HG03095 (cell line): Measurements from ENCODE around the gene ZNF384.

Source experiments
- ATAC-seq: cut with Tn5 transposase; IDR thresholded peaks from one replicate; pipeline ENCODE4 v1.9.1; 2021; ENCODE audit warnings: moderate library complexity; ENCODE audit not compliant: unreplicated experiment

The ZNF384 gene

GRCh38 chr12:6653987-6654386 is 35.2 kb downstream of the ZNF384 start:
- no peak for ATAC-seq

- ATAC-seq, result no peak
Observed at GRCh38 chr12:6653342-6653741, 35.8 kb downstream of the ZNF384 start.

- ATAC-seq, result no peak
Observed at GRCh38 chr12:6652391-6652790, 36.8 kb downstream of the ZNF384 start.

GRCh38 chr12:6650832-6651231 is 38.3 kb downstream of the ZNF384 start:
- no peak for ATAC-seq

GRCh38 chr12:6647083-6647604 is 42.0 kb downstream of the ZNF384 start, which contains the start of gene ACRBP:
TSS of gene ACRBP (minus strand) at chr12:6647432. CDS start at chr12:6647366, 66 bp downstream.
- no peak for ATAC-seq

- ATAC-seq, result no peak
Observed at GRCh38 chr12:6646276-6647082, 42.7 kb downstream of the ZNF384 start.

GRCh38 chr12:6644903-6645302 is 44.3 kb downstream of the ZNF384 start:
- ATAC-seq, result no peak

GRCh38 chr12:6644257-6644596 is 44.9 kb downstream of the ZNF384 start:
- no peak for ATAC-seq

- ATAC-seq, result no peak
Observed at GRCh38 chr12:6643569-6644256, 45.5 kb downstream of the ZNF384 start.

- ATAC-seq, result no peak
Observed at GRCh38 chr12:6641131-6641530, 48.0 kb downstream of the ZNF384 start.

GRCh38 chr12:6640497-6640896 is 48.7 kb downstream of the ZNF384 start:
- no peak for ATAC-seq

GRCh38 chr12:6639151-6639801 is 49.9 kb downstream of the ZNF384 start:
- ATAC-seq, result no peak

GRCh38 chr12:6638305-6638704 is 50.9 kb downstream of the ZNF384 start:
- no peak for ATAC-seq

GRCh38 chr12:6635856-6636531 is 53.2 kb downstream of the ZNF384 start, which contains the start of gene LPAR5:
TSS of gene LPAR5 (minus strand) at chr12:6635959. CDS start at chr12:6621248, 14,711 bp downstream.
- ATAC-seq, result peak; percentile 39

- peak; percentile 29 for ATAC-seq
Observed at GRCh38 chr12:6635375-6635855, 53.8 kb downstream of the ZNF384 start.

GRCh38 chr12:6632026-6632983 is 56.9 kb downstream of the ZNF384 start:
- ATAC-seq, result peak; percentile 49

- no peak for ATAC-seq
Observed at GRCh38 chr12:6631549-6631961, 57.6 kb downstream of the ZNF384 start.

GRCh38 chr12:6630736-6631135 is 58.4 kb downstream of the ZNF384 start:
- ATAC-seq, result no peak

- ATAC-seq, result no peak
Observed at GRCh38 chr12:6627616-6628015, 61.6 kb downstream of the ZNF384 start.
